ENCODE results near the gene CHCT1.
"Not testable (repeated sequence)": the region's sequence is repeated elsewhere in the genome, so short reads cannot be mapped to it uniquely, and the experiment has no call there.

CHCT1 gene

GRCh38 chr17:60421273-60422161 is 772 bp upstream of the CHCT1 start:
- Histone ChIP-seq H3K27ac (peak overlapping the region; percentile 19 to 46), H3K27me3 (peaks cover 0 to under 1% of the 10 kb centered on the region in 2 donors), H3K9me3 (no peaks in the 10 kb centered on the region), H3K4me3 (peak overlapping the region; percentile 42 to 61), H3K36me3 (no peaks in the 10 kb centered on the region), H3K4me1 (peaks cover 0 to 13% (median 10%) of the 10 kb centered on the region in 4 donors)
- peak; percentile 86 to 92 for TF ChIP-seq CTCF (IDR thresholded peaks at IDR 0.05)
- intact Hi-C loops (cut with DNase I; ENCODE audit: low total_unique reads) = loop anchor here (10.0 kb wide), 1 partner anchor 317 kb away; no protein-coding TSS in a partner anchor
- peak; percentile 67 to 85 for DNase-seq

- no peaks in the 10 kb centered on the region for H3K36me3 ChIP-seq
- no peak overlapping the region for H3K4me3 ChIP-seq
- H3K4me1 ChIP-seq = peaks cover 0 to 13% (median 10%) of the 10 kb centered on the region in 4 donors
- no peak for DNase-seq
- intact Hi-C loops (cut with DNase I; ENCODE audit: low total_unique reads) = loop anchor here (10.0 kb wide), 1 partner anchor 319 kb away; no protein-coding TSS in a partner anchor
- H3K9me3 ChIP-seq = no peaks in the 10 kb centered on the region
- no peak for TF ChIP-seq CTCF (IDR thresholded peaks at IDR 0.05)
- H3K27ac ChIP-seq = no peak overlapping the region
- H3K27me3 ChIP-seq = peaks cover 0 to 7% of the 10 kb centered on the region in 2 donors
Measured at GRCh38 chr17:60423865-60424264, 1.6 kb downstream of the CHCT1 start.

- Histone ChIP-seq H3K4me1 (peaks cover 0 to 13% (median 10%) of the 10 kb centered on the region in 4 donors), H3K27ac (no peak overlapping the region), H3K27me3 (peaks cover 0 to 7% of the 10 kb centered on the region in 2 donors), H3K4me3 (no peak overlapping the region), H3K36me3 (no peaks in the 10 kb centered on the region), H3K9me3 (no peaks in the 10 kb centered on the region)
- DNase-seq = no peak
- intact Hi-C loops (cut with DNase I; ENCODE audit: low total_unique reads) = loop anchor here (10.0 kb wide), 1 partner anchor 321 kb away; no protein-coding TSS in a partner anchor
- TF ChIP-seq CTCF (IDR thresholded peaks at IDR 0.05) = no peak
Measured at GRCh38 chr17:60425626-60426025, 3.3 kb downstream of the CHCT1 start.

GRCh38 chr17:60426596-60426995 is 4.3 kb downstream of the CHCT1 start:
- Histone ChIP-seq H3K36me3 (no peaks in the 10 kb centered on the region), H3K27ac (no peak overlapping the region), H3K4me1 (peaks cover 0 to 5% (median 3%) of the 10 kb centered on the region in 4 donors), H3K4me3 (no peak overlapping the region), H3K9me3 (no peaks in the 10 kb centered on the region), H3K27me3 (peaks cover 0 to 7% of the 10 kb centered on the region in 2 donors)
- TF ChIP-seq CTCF (IDR thresholded peaks at IDR 0.05) = no peak
- intact Hi-C loops (cut with DNase I; ENCODE audit: low total_unique reads) = loop anchor here (10.0 kb wide), 1 partner anchor 322 kb away; no protein-coding TSS in a partner anchor
- no peak for DNase-seq

GRCh38 chr17:60428491-60428890 is 6.2 kb downstream of the CHCT1 start:
- not testable (repeated sequence) for H3K9me3 ChIP-seq, H3K27me3 ChIP-seq, H3K4me3 ChIP-seq, H3K36me3 ChIP-seq, H3K27ac ChIP-seq, DNase-seq, H3K4me1 ChIP-seq
- intact Hi-C loops (cut with DNase I; ENCODE audit: low total_unique reads) = loop anchor here (10.0 kb wide), 1 partner anchor 324 kb away; no protein-coding TSS in a partner anchor

GRCh38 chr17:60430561-60430960 is 8.3 kb downstream of the CHCT1 start:
- intact Hi-C loops (cut with DNase I; ENCODE audit: low total_unique reads) = loop anchor here (10.0 kb wide), 1 partner anchor 286 kb away; the partner anchor contains the start of gene CA4
- not testable (repeated sequence) for H3K4me3 ChIP-seq, H3K9me3 ChIP-seq, H3K27me3 ChIP-seq, DNase-seq, H3K4me1 ChIP-seq, H3K27ac ChIP-seq, H3K36me3 ChIP-seq

GRCh38 chr17:60433021-60433997 is 11.0 kb downstream of the CHCT1 start:
- not testable (repeated sequence) for DNase-seq, H3K27ac ChIP-seq, H3K9me3 ChIP-seq, H3K27me3 ChIP-seq, H3K36me3 ChIP-seq, H3K4me1 ChIP-seq, H3K4me3 ChIP-seq
- intact Hi-C loops (cut with DNase I; ENCODE audit: low total_unique reads) = loop anchor here (10.0 kb wide), 1 partner anchor 289 kb away; the partner anchor contains the start of gene CA4
